Measurements from ENCODE around the gene CAMTA1. TPM values are rescaled to one million over a fixed set of nuclear protein-coding genes. Genes with fewer than 3 reads are reported as not detected.

CAMTA1 gene
- polyA plus RNA-seq, 1 donor (not counting 4 experiments of a cell fraction or from before 2014, with no cell fraction given), result 51.4 TPM

DNA sequence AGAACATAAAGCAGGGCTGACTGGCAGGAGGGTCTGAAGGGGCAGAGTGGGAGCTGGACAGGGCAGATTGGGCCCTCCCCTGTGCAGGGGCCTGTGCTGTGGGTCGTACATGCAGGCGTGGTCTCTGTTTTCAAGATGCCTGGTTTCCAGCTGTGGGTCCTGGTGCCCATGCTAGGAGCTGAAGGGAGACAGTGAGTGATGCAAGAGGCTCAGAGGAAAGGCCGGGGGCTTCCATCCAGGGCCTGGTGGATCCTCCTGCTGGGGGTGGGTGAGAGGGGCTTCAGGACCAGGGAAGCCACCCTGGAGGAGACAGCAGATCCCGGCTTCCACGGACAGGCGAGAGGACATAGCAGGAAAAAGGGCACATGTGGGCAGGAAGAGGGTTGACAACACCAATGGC lies 636.8 kb downstream of the CAMTA1 start:
- TF ChIP-seq, protein P1, sequence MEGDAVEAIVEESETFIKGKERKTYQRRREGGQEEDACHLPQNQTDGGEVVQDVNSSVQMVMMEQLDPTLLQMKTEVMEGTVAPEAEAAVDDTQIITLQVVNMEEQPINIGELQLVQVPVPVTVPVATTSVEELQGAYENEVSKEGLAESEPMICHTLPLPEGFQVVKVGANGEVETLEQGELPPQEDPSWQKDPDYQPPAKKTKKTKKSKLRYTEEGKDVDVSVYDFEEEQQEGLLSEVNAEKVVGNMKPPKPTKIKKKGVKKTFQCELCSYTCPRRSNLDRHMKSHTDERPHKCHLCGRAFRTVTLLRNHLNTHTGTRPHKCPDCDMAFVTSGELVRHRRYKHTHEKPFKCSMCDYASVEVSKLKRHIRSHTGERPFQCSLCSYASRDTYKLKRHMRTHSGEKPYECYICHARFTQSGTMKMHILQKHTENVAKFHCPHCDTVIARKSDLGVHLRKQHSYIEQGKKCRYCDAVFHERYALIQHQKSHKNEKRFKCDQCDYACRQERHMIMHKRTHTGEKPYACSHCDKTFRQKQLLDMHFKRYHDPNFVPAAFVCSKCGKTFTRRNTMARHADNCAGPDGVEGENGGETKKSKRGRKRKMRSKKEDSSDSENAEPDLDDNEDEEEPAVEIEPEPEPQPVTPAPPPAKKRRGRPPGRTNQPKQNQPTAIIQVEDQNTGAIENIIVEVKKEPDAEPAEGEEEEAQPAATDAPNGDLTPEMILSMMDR (optimal IDR thresholded peaks at IDR 0.05 in 1 of 3, IDR thresholded peaks at IDR 0.05 in 1 of 3, conservative IDR thresholded peaks at IDR 0.05 in 1 of 3; ENCODE audit: extremely low read depth in 1 of 3, insufficient read depth in 2 of 3, low read length in 3 of 3), result no peak
- no peak for TF ChIP-seq EZH2 (IDR thresholded peaks at IDR 0.05; ENCODE audit: low read length)
- H3K9me3 ChIP-seq (ENCODE audit: control insufficient read depth, low read depth, low read length), result no peaks in the 10 kb centered on the region
- no peak overlapping the region for H3K9ac ChIP-seq (ENCODE audit: control insufficient read depth, extremely low read depth, insufficient read depth, low read length)
- no peaks in the 10 kb centered on the region for H3K36me3 ChIP-seq (ENCODE audit: control insufficient read depth in 2 of 2, extremely low read depth in 1 of 2, insufficient read depth in 2 of 2, low read length in 2 of 2)
- no peak overlapping the region for H3K4me3 ChIP-seq (ENCODE audit: control insufficient read depth in 2 of 3, extremely low read depth in 1 of 3, insufficient read depth in 2 of 3, low read depth in 1 of 3, low read length in 3 of 3)
- no peak overlapping the region for H2AFZ ChIP-seq (ENCODE audit: control insufficient read depth, low read length)
- no peaks in the 10 kb centered on the region for H4K20me1 ChIP-seq (ENCODE audit: control insufficient read depth, extremely low read depth, insufficient read depth, low read length)
- DNase-seq (ENCODE audit: low read depth, low spot score), result no peak
- H3K27ac ChIP-seq (ENCODE audit: control insufficient read depth, insufficient read depth, low read length), result no peak overlapping the region
- FAIRE-seq, result no peak
- no peaks in the 10 kb centered on the region for H3K4me1 ChIP-seq (ENCODE audit: control insufficient read depth, extremely low read depth, insufficient read depth, low read length)
- dilution Hi-C loops (cut with MboI; ENCODE audit: extremely low pct_ligation_motif_present, low sequenced_read_pairs), result no loop called here
- no peaks in the 10 kb centered on the region for H3K9me1 ChIP-seq (ENCODE audit: control insufficient read depth, extremely low read depth, insufficient read depth, low read length)
- no peak overlapping the region for H3K4me2 ChIP-seq (ENCODE audit: control insufficient read depth, extremely low read depth, insufficient read depth, low read depth, low read length)
- no peaks in the 10 kb centered on the region for H3K79me2 ChIP-seq (ENCODE audit: control insufficient read depth, insufficient read depth, low read length)
- H3K27me3 ChIP-seq (ENCODE audit: control insufficient read depth, extremely low read depth, insufficient read depth, low read length), result peaks cover 6% of the 10 kb centered on the region

DNA sequence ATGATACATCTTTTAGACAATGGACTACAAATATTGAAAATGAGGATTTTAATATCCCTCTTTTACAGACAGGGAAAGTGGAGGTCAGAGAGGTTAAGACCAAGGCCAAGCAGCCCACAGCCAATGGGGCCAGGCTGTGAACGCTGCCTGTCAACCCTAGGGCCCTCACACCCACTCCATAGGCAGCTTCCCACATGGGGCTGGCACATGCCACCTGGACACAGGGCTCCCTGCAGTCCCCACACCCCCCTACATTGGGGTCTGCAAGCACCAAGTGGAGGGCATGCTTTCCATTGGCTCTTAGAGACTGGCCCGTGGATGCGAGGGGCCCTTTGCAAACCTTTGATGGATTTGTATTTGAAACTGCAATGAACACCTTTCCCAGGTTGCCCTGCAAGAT lies 637.3 kb downstream of the CAMTA1 start:
- Histone ChIP-seq H3K36me3 (ENCODE audit: control insufficient read depth in 2 of 2, extremely low read depth in 1 of 2, insufficient read depth in 2 of 2, low read length in 2 of 2) (no peaks in the 10 kb centered on the region), H3K27ac (ENCODE audit: control insufficient read depth, insufficient read depth, low read length) (no peak overlapping the region), H2AFZ (ENCODE audit: control insufficient read depth, low read length) (no peak overlapping the region), H3K27me3 (ENCODE audit: control insufficient read depth, extremely low read depth, insufficient read depth, low read length) (peaks cover 7% of the 10 kb centered on the region), H3K9ac (ENCODE audit: control insufficient read depth, extremely low read depth, insufficient read depth, low read length) (no peak overlapping the region), H3K79me2 (ENCODE audit: control insufficient read depth, insufficient read depth, low read length) (no peaks in the 10 kb centered on the region), H3K4me3 (ENCODE audit: control insufficient read depth in 2 of 3, extremely low read depth in 1 of 3, insufficient read depth in 2 of 3, low read depth in 1 of 3, low read length in 3 of 3) (no peak overlapping the region), H3K4me1 (ENCODE audit: control insufficient read depth, extremely low read depth, insufficient read depth, low read length) (no peaks in the 10 kb centered on the region), H3K9me3 (ENCODE audit: control insufficient read depth, low read depth, low read length) (no peaks in the 10 kb centered on the region), H4K20me1 (ENCODE audit: control insufficient read depth, extremely low read depth, insufficient read depth, low read length) (no peaks in the 10 kb centered on the region), H3K9me1 (ENCODE audit: control insufficient read depth, extremely low read depth, insufficient read depth, low read length) (no peaks in the 10 kb centered on the region), H3K4me2 (ENCODE audit: control insufficient read depth, extremely low read depth, insufficient read depth, low read depth, low read length) (no peak overlapping the region)
- dilution Hi-C loops (cut with MboI; ENCODE audit: extremely low pct_ligation_motif_present, low sequenced_read_pairs), result no loop called here
- DNase-seq (ENCODE audit: low read depth, low spot score), result no peak
- TF ChIP-seq, protein P1 (optimal IDR thresholded peaks at IDR 0.05 in 1 of 3, IDR thresholded peaks at IDR 0.05 in 1 of 3, conservative IDR thresholded peaks at IDR 0.05 in 1 of 3; ENCODE audit: extremely low read depth in 1 of 3, insufficient read depth in 2 of 3, low read length in 3 of 3), result no peak
- no peak for TF ChIP-seq EZH2 (IDR thresholded peaks at IDR 0.05; ENCODE audit: low read length)
- FAIRE-seq, result no peak

All from keratinocyte (primary cell).